Caco-2 (cell line): ENCODE data around the gene FIBCD1. TPM values are rescaled to one million over a fixed set of nuclear protein-coding genes. Genes with fewer than 3 reads are reported as not detected.
A peak's percentile ranks its signal among the peaks of the same experiment; 100 is the strongest.

Source experiments
- Bru-seq: library from RNA; stranded (reverse); fragments of 400-500 nt; gene quantifications from one replicate; lab custom pipeline; 2021; lab: Mats Ljungman, UMichigan
- BruChase-seq, 2 experiments: library from RNA; stranded (reverse); fragments of 400-500 nt; gene quantifications; one replicate each; lab custom pipeline; 2021; lab: Mats Ljungman, UMichigan
- BruUV-seq: library from RNA; stranded (reverse); fragments of 400-500 nt; replicated peaks from 2 replicates; lab custom pipeline; 2021; lab: Mats Ljungman, UMichigan
- CTCF ChIA-PET: fragments of 300-600 bp; sonication (Branson Sonifier 250); formaldehyde crosslinking; loops from one replicate; lab custom pipeline; 2022; ENCODE audit warnings: antibody characterized with exemption; lab: Charles Lee
- POLR2A ChIA-PET: fragments of 300-600 bp; sonication (Branson Sonifier 250); formaldehyde crosslinking; loops from one replicate; lab custom pipeline; 2022; ENCODE audit warnings: antibody characterized with exemption; lab: Charles Lee
- DNase-seq, 2 experiments: peaks; one replicate each; pipeline versions ENCODE4 v3.0.0 to v3.0.0-alpha.2; 2020 to 2022
- H3K27me3 ChIP-seq: replicated peaks from 2 replicates; pipeline ENCODE4 v1.6.0; 2011; ENCODE audit warnings: low read length; ENCODE audit not compliant: control insufficient read depth, insufficient read depth
- H3K36me3 ChIP-seq: 2 replicates; pipeline ENCODE4 v1.5.1; 2011; ENCODE audit warnings: low read length; ENCODE audit not compliant: control insufficient read depth, insufficient read depth
- H3K4me1 ChIP-seq: fragments of 250-450 bp; sonication (Bioruptor Pico); 2 replicates; pipeline ENCODE4 v1.5.1; 2020; ENCODE audit warnings: mild to moderate bottlenecking
- H3K4me3 ChIP-seq: 2 replicates; pipeline ENCODE4 v1.5.1; 2011; ENCODE audit warnings: low read depth, mild to moderate bottlenecking, control low read depth, low read length
- H3K9me3 ChIP-seq: fragments of 250-450 bp; sonication (Bioruptor Pico); 2 replicates; pipeline ENCODE4 v1.5.1; 2020; ENCODE audit warnings: mild to moderate bottlenecking, moderate library complexity
- H3K27ac Mint-ChIP-seq: one replicate; pipeline ENCODE4 v1.8.0; 2022; ENCODE audit warnings: mixed read lengths; ENCODE audit not compliant: unreplicated experiment
- H3K27me3 Mint-ChIP-seq: one replicate; pipeline ENCODE4 v1.8.0; 2022; ENCODE audit warnings: mixed read lengths; ENCODE audit not compliant: insufficient read depth, unreplicated experiment
- H3K36me3 Mint-ChIP-seq: one replicate; pipeline ENCODE4 v1.8.0; 2022; ENCODE audit warnings: mild to moderate bottlenecking, mixed read lengths; ENCODE audit not compliant: insufficient read depth, unreplicated experiment
- H3K4me1 Mint-ChIP-seq: one replicate; pipeline ENCODE4 v1.8.0; 2022; ENCODE audit warnings: low read depth, mixed read lengths; ENCODE audit not compliant: unreplicated experiment
- H3K4me3 Mint-ChIP-seq: one replicate; pipeline ENCODE4 v1.8.0; 2022; ENCODE audit warnings: mild to moderate bottlenecking, moderate library complexity, mixed read lengths; ENCODE audit not compliant: unreplicated experiment
- H3K9me3 Mint-ChIP-seq: one replicate; pipeline ENCODE4 v1.8.0; 2022; ENCODE audit warnings: mixed read lengths; ENCODE audit not compliant: unreplicated experiment
- CTCF ChIP-seq, 2 experiments: fragments of 200-600 bp in 1 of 2; IDR thresholded peaks; 1 replicate in 1 of 2; 2 replicates in 1 of 2; pipeline versions ENCODE4 v1.5.1 to v1.8.0; 2011 to 2022; ENCODE audit warnings: antibody characterized with exemption in 1 of 2, control low read depth in 1 of 2, inconsistent platforms in 1 of 2, low read depth in 1 of 2, low read length in 1 of 2, mild to moderate bottlenecking in 1 of 2, moderate library complexity in 1 of 2; ENCODE audit not compliant: insufficient read depth in 1 of 2, severe bottlenecking in 1 of 2, unreplicated experiment in 1 of 2
- intact Hi-C: fragments of 100-400 bp; cut with micrococcal nuclease; formaldehyde crosslinking; loops from one replicate; pipeline ENCODE4 v1.10.0; 2022; ENCODE audit not compliant: unreplicated experiment
- long read RNA-seq: library from polyadenylated mRNA; stranded (forward); transcript quantifications from one replicate; pipeline ENCODE4 v2.0.0, GENCODE V29; 2022
- total RNA-seq: library from RNA; stranded (reverse); gene quantifications from 2 replicates; pipeline ENCODE4 v1.2.3, GENCODE V29; 2022

Gene FIBCD1
- not detected in 2 replicates for total RNA-seq
- percentile 6 among the genes with signal in this experiment for Bru-seq, nascent RNA
- percentile 7 among the genes with signal in this experiment for BruChase-seq, experiment 1, labeled RNA remaining after a 2-hour chase
- percentile 3 among the genes with signal in this experiment for BruChase-seq, experiment 2, labeled RNA remaining after a 6-hour chase
- long read RNA-seq = 0 reads

GRCh38 chr9:130938652-130939404 lies at the start of gene FIBCD1:
FIBCD1 (minus strand) TSS chr9:130939247; CDS start chr9:130938607, 640 bp downstream.
- peak in 1 of 2 experiments; percentile 51 for DNase-seq
- Mint-ChIP-seq H3K27me3 (peaks cover 27% of the 10 kb centered on the region), H3K27ac (no peak within 1 kb of the TSS), H3K9me3 (no peaks in the 10 kb centered on the region), H3K36me3 (peaks cover 6% of the 10 kb centered on the region), H3K4me3 (peak within 1 kb of the TSS; percentile 90), H3K4me1 (peaks cover 14% of the 10 kb centered on the region)
- Histone ChIP-seq H3K36me3 (no peaks in the 10 kb centered on the region), H3K4me1 (peaks cover 31% of the 10 kb centered on the region), H3K9me3 (no peaks in the 10 kb centered on the region), H3K27me3 (peaks cover 1% of the 10 kb centered on the region; the same call in 1 of the 2 replicates), H3K4me3 (peak within 1 kb of the TSS; percentile 41)
- BruUV-seq = no TSS peak
- intact Hi-C loops = no loop called here
- ChIA-PET CTCF (interaction anchor here (1.0 kb wide), 1 partner anchor 107 kb away, joined by 4 read pairs; no protein-coding TSS in a partner anchor), POLR2A (no interaction called here)
- peak; percentile 16 to 28 for TF ChIP-seq CTCF (IDR thresholded peaks at IDR 0.05; ENCODE audit: insufficient read depth in 1 of 2, low read depth in 1 of 2, low read length in 1 of 2, severe bottlenecking in 1 of 2, unreplicated experiment in 1 of 2)

GRCh38 chr9:130988400-130988747 lies 49.3 kb upstream of the FIBCD1 start:
- H3K9me3 Mint-ChIP-seq = no peaks in the 10 kb centered on the region
- no peak for TF ChIP-seq CTCF (IDR thresholded peaks at IDR 0.05; ENCODE audit: insufficient read depth in 1 of 2, low read depth in 1 of 2, low read length in 1 of 2, severe bottlenecking in 1 of 2, unreplicated experiment in 1 of 2)
- no peaks in the 10 kb centered on the region for H3K27me3 ChIP-seq
- intact Hi-C loops = no loop called here
- no peaks in the 10 kb centered on the region for H3K4me1 ChIP-seq
- no peaks in the 10 kb centered on the region for H3K9me3 ChIP-seq
- POLR2A ChIA-PET = no interaction called here
- no TSS peak for BruUV-seq
- DNase-seq = no peak
- no peaks in the 10 kb centered on the region for H3K36me3 ChIP-seq
- no peak overlapping the region for H3K4me3 Mint-ChIP-seq
- no peaks in the 10 kb centered on the region for H3K4me1 Mint-ChIP-seq
- H3K4me3 ChIP-seq = no peak overlapping the region
- H3K36me3 Mint-ChIP-seq = no peaks in the 10 kb centered on the region
- CTCF ChIA-PET = no interaction called here
- H3K27me3 Mint-ChIP-seq = peaks cover 8% of the 10 kb centered on the region
- H3K27ac Mint-ChIP-seq = no peak overlapping the region

GRCh38 chr9:130987738-130988399 lies 48.8 kb upstream of the FIBCD1 start:
- H3K9me3 Mint-ChIP-seq = no peaks in the 10 kb centered on the region
- H3K36me3 ChIP-seq = no peaks in the 10 kb centered on the region
- ChIA-PET CTCF (no interaction called here), POLR2A (no interaction called here)
- no peaks in the 10 kb centered on the region for H3K4me1 ChIP-seq
- no peak overlapping the region for H3K27ac Mint-ChIP-seq
- no peak for DNase-seq
- H3K36me3 Mint-ChIP-seq = no peaks in the 10 kb centered on the region
- H3K4me1 Mint-ChIP-seq = no peaks in the 10 kb centered on the region
- no peak for TF ChIP-seq CTCF (IDR thresholded peaks at IDR 0.05; ENCODE audit: insufficient read depth in 1 of 2, low read depth in 1 of 2, low read length in 1 of 2, severe bottlenecking in 1 of 2, unreplicated experiment in 1 of 2)
- H3K9me3 ChIP-seq = no peaks in the 10 kb centered on the region
- H3K4me3 ChIP-seq = no peak overlapping the region
- peaks cover 8% of the 10 kb centered on the region for H3K27me3 Mint-ChIP-seq
- no TSS peak for BruUV-seq
- no peaks in the 10 kb centered on the region for H3K27me3 ChIP-seq
- no peak overlapping the region for H3K4me3 Mint-ChIP-seq
- intact Hi-C loops = no loop called here
